HT1080 (cell line): ENCODE results near the gene DEPDC7. TPM values are rescaled to one million over a fixed set of nuclear protein-coding genes. Genes with fewer than 3 reads are reported as not detected.
A peak's percentile ranks its signal among the peaks of the same experiment; 100 is the strongest.
"Not testable (repeated sequence)": the region's sequence is repeated elsewhere in the genome, so short reads cannot be mapped to it uniquely, and the experiment has no call there.

Source experiments
- DNase-seq: peaks from one replicate; pipeline ENCODE4 v3.0.0-alpha.2; 2015; ENCODE audit warnings: low read depth
- total RNA-seq: library from RNA; depleted of rRNA; stranded (reverse); fragments of >200 nt; shearing (Covaris generic); gene quantifications from 2 replicates; pipeline ENCODE4 v1.2.3, GENCODE V29; 2014

DEPDC7 gene
- total RNA-seq, 1 experiment from 2014 or later, result 2.6 TPM

GRCh38 chr11:33021937-33022336, 6.3 kb downstream of the DEPDC7 start:
- DNase-seq, result no peak

DNA sequence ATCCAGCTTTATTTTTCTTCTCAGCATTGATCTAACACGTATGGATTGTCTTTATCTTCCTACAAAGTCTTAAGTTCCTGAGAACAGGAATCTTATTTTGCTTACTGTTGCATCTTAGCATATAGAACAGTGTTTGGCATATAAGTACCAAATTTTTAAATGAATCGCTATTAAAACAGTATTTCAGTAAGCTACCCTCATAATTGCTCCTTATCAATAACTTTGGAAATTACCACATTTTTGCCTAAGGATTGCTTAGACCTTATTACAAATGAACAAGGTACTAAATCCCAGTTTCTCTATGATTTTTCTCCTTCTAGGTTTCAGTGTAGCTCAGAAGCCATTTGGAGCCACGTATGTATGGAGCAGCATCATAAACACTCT, 9.7 kb downstream of the DEPDC7 start:
- no peak for DNase-seq

- no peak for DNase-seq
These were observed 11.6 kb downstream of the DEPDC7 start for GRCh38 chr11:33027233-33027632.

- DNase-seq, result no peak
These were observed 12.3 kb downstream of the DEPDC7 start for GRCh38 chr11:33027846-33028536.

GRCh38 chr11:33028537-33028914, 12.8 kb downstream of the DEPDC7 start:
- no peak for DNase-seq

DNA sequence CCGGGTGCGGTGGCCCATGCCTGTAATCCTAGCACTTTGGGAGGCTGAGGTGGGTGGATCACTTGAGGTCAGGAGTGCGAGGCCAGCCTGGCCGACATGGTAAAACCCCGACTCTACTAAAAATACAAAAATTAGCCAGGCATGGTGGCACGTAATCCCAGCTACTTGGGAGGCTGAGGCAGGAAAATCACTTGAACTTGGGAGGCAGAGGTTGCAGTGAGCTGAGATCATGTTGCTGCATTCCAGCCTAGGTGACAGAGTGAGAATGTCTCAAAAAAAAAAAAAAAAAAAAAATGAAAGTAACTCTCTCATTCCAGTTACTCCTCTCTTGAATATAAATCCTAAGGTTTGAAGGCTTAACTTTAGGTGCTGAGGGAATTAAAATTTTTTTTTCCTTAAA, 13.5 kb downstream of the DEPDC7 start:
- not testable (repeated sequence) for DNase-seq

- DNase-seq, result no peak
These were observed 17.8 kb downstream of the DEPDC7 start for GRCh38 chr11:33033493-33033892.

DNA sequence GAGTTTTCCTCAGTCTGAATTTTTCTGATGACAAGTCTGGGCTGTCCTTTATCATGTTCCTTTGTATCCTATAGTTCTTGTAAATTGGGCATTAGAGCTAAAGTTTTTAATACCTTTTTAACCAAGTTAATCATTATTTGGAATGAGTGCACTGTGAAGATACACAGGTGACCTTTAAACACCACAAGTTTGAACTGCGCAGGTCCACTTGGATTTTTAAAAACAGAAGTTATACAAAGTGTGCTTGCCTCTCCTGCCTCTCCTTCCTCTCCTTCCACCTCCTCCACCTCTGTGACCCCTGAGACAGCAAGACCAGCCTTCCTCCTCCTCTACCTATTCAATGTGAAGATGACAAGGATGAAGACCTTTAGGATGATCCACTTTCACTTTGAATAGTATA, 19.3 kb downstream of the DEPDC7 start:
- DNase-seq, result no peak

GRCh38 chr11:33039274-33040032, 23.8 kb downstream of the DEPDC7 start, which contains the start of gene TCP11L1:
Gene TCP11L1, plus strand, starts transcription at chr11:33039572. Its CDS starts 4,202 bp downstream, at chr11:33043774.
- peak; percentile 96 for DNase-seq

DNA sequence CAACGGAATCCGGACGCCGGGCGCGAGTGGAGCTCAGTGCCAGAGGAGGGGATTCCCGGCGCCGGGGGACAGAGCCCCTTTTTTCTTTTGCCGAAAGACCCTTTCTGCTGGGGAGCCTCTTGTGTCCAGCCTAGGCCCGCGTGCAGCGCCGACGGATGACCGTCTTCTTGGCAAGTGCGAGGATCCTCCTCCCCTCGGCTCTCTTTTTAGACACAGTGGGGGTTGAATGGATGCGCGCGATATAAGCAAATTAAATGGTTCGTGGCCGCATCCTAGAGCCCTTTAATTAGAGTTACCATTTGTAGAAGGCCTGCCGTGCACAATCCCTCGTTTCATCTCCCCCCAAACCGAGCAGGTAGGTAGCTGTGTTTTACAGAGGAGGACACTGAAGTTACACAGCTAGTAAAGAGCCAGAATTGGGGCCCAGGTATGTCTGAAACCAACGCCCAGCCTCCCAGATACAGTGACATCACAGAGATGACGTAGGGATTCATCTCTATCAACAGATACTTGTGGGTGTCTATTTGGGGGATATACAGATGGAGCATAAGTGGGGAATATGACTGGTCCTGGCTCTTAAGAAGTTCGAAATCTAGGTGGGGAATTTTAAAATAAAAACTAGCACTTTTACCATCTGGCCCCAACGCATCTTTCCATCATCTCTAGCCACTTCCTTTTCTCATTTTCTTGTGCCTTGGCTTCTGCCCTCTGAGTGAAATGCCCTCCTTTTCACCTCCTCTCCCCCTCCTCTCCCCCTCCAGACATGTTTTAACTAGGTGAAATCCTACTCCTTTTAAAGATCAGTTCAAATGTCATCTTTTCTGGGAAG, 24.6 kb downstream of the DEPDC7 start:
- no peak for DNase-seq

DNA sequence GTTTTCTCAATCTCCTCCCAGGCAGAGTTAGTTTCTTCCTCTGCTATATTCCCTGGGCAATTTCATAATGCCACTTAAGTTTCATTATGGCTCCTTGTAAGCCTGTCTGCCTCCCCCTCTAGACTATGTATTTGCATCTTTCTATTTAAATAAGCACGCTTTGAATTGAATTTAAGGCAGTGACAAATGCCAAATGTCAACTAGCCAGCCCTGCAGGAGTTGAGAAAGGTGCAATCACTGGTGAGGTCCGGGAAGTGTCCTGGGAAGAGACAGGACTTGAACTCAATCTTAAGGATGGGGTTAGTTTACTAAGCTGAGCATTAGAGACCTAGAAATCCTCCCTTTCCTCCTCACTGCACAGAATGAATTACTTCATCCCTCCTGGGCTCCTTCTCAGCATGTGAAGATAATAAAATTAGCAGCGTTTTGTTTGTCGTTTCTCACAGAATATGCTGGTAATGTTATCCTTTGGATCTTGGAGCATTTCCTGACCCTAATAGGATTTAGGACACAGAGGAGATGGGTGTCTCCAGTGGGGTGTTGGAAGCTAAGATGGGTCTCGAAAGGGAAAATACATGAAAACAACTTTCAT, 25.3 kb downstream of the DEPDC7 start:
- DNase-seq, result no peak

- no peak for DNase-seq
These were observed 27.6 kb downstream of the DEPDC7 start for GRCh38 chr11:33043221-33043830.

DNA sequence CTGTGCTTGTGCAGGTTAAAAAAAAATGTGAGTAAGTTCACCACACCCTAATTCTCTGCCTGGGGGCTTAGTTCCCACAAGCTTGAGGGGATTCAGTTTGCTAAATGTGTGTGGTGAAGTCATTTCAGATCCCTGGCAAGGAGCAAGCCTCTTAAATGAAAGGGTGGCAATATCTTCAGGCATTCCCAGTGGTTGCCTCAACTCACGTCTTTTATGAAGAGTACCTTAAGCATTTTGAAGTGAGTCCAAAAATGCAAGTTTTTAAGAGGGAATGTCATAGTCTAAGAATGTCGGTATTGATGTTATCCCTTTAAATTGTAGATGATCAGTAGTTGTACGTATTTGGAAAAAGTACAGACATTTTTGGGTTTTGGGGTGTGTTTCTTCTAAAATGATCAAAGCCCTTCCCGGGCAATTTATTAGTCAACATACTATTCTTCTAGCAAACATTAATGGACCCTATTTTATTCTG, 28.6 kb downstream of the DEPDC7 start:
- DNase-seq, result peak; percentile 12

- DNase-seq, result peak; percentile 56
These were observed 30.0 kb downstream of the DEPDC7 start for GRCh38 chr11:33045551-33046255.

- DNase-seq, result not testable (repeated sequence)
These were observed 33.0 kb downstream of the DEPDC7 start for GRCh38 chr11:33048701-33049100.

DNA sequence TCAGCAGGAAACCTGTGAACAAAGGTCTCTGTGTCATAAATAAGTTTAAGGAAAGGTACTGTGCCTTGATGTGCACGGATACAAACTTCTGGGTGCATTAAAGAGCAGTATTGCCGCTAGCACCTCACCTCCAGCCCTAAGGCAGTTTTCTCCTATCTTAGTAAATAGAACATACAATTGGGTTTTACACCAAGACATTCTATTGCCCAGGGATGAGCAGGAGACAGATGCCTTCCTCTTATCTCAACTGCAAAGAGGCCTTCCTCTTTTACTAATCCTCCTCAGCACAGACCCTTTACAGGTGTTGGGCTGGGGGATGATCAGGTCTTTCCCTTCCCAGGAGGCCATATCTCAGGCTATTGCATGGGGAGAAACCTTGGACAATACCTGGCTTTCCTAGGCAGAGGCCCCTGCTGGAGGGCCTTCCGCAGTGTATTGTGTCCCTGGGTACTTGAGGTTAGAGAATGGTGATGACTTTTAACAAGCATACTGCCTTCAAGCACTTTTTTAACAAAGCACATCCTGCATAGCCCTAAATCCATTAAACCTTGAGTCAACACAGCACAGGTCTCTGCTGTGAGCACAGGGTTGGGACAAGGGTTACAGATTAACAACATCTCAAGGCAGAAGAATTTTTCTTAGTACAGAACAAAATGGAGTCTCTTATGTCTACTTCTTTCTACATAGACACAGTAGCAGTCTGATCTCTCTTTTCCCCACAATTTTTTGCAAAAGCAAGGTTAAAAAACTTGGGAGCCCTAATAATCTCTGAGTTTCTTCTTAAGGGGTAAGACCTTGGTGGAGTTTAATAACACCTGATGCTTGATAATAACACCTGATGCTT, 34.1 kb downstream of the DEPDC7 start:
- DNase-seq, result not testable (repeated sequence)

DNA sequence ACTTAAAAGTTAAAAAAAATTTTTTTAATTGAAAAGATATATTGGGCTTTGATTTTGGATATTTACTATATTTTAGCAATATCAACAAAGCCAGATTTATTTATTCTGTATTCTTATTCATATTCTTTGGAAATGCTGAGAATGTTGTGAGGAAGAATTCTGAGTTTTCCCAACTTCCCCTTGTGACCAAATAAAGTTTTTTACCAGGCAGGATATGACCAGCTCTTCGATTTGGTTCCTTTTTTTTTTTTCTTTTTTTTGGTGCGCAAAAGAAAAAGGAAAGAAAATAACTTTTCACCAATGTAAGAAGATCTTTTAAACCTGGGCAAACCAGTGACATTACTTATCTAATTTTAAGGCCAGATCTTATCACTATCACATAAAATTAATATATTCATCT, 36.6 kb downstream of the DEPDC7 start:
- DNase-seq, result no peak

DNA sequence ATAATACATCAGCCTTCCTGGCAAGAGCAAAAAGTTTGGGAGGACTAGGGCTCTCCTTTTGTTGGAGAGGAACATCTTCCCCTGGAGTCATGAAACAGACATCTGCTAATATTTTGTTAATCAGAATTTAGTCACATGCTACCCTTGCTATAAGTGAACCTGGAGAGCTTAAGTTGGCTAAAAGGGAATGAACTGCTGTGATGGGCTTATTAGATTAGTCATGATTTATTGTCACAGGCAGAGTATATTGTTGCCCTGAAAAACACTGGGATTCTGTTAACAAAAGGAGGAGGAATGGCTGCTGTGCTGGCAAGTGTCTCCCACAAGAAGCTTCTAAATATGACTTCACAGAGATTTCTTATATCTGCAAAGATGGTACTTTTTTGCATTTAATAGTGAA, 39.7 kb downstream of the DEPDC7 start:
- DNase-seq, result no peak

DNA sequence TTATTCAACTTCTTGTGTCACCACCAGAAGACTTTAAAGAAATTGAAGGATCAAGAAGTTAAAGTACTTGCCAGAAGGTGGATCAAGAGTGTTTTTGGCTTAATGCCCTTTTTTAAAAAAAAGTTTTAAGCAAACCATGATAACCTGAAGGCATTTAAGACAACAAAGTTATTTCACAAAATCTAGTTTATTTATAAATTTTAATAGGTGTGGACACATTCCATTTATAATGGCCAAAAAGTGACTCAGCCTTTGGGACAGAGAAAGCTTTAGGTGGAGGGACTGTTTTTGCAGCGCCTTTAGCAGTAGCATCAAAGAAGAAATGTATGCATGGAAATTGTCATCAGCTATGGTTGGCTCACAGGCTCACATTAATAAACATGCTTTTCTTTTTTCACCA, 41.6 kb downstream of the DEPDC7 start:
- DNase-seq, result no peak
